ENCODE results near the gene CYB561A3.
A peak's percentile ranks its signal among the peaks of the same experiment; 100 is the strongest.

The CYB561A3 gene

GRCh38 chr11:61340979-61341378 is 20.7 kb downstream of the CYB561A3 start:
- H3K36me3 ChIP-seq (replicated peaks) = no peaks in the 10 kb centered on the region
- H3K4me3 ChIP-seq (ENCODE audit: low read depth, low read length) = no peak overlapping the region
- H3K27me3 ChIP-seq (replicated peaks) = no peaks in the 10 kb centered on the region
- DNase-seq = no peak
- TF ChIP-seq CTCF (IDR thresholded peaks at IDR 0.05; ENCODE audit: low read depth, low read length, missing control alignments) = no peak
- in situ Hi-C loops (cut with HindIII; ENCODE audit: low pct_ligation_motif_present, low sequenced_read_pairs) = no loop called here
- H3K27ac ChIP-seq = no peak overlapping the region

- no peak overlapping the region for H3K4me3 ChIP-seq (ENCODE audit: low read depth, low read length)
- TF ChIP-seq CTCF (IDR thresholded peaks at IDR 0.05; ENCODE audit: low read depth, low read length, missing control alignments) = no peak
- no peak overlapping the region for H3K27ac ChIP-seq
- DNase-seq = no peak
- H3K27me3 ChIP-seq (replicated peaks) = no peaks in the 10 kb centered on the region
- in situ Hi-C loops (cut with HindIII; ENCODE audit: low pct_ligation_motif_present, low sequenced_read_pairs) = no loop called here
- H3K36me3 ChIP-seq (replicated peaks) = no peaks in the 10 kb centered on the region
Measured at GRCh38 chr11:61339490-61339878, 22.2 kb downstream of the CYB561A3 start.

- H3K4me3 ChIP-seq (ENCODE audit: low read depth, low read length) = no peak overlapping the region
- no peak for TF ChIP-seq CTCF (IDR thresholded peaks at IDR 0.05; ENCODE audit: low read depth, low read length, missing control alignments)
- H3K36me3 ChIP-seq (replicated peaks) = no peaks in the 10 kb centered on the region
- DNase-seq = no peak
- no peaks in the 10 kb centered on the region for H3K27me3 ChIP-seq (replicated peaks)
- in situ Hi-C loops (cut with HindIII; ENCODE audit: low pct_ligation_motif_present, low sequenced_read_pairs) = no loop called here
- H3K27ac ChIP-seq = no peak overlapping the region
Measured at GRCh38 chr11:61338783-61339489, 22.7 kb downstream of the CYB561A3 start.

- H3K27me3 ChIP-seq (replicated peaks) = no peaks in the 10 kb centered on the region
- H3K36me3 ChIP-seq (replicated peaks) = no peaks in the 10 kb centered on the region
- in situ Hi-C loops (cut with HindIII; ENCODE audit: low pct_ligation_motif_present, low sequenced_read_pairs) = no loop called here
- H3K27ac ChIP-seq = no peak overlapping the region
- no peak overlapping the region for H3K4me3 ChIP-seq (ENCODE audit: low read depth, low read length)
- TF ChIP-seq CTCF (IDR thresholded peaks at IDR 0.05; ENCODE audit: low read depth, low read length, missing control alignments) = no peak
- no peak for DNase-seq
Measured at GRCh38 chr11:61337706-61338470, 23.8 kb downstream of the CYB561A3 start.

GRCh38 chr11:61336171-61336935 is 25.3 kb downstream of the CYB561A3 start:
- no peak overlapping the region for H3K27ac ChIP-seq
- no peaks in the 10 kb centered on the region for H3K36me3 ChIP-seq (replicated peaks)
- DNase-seq = peak; percentile 59
- in situ Hi-C loops (cut with HindIII; ENCODE audit: low pct_ligation_motif_present, low sequenced_read_pairs) = no loop called here
- no peak overlapping the region for H3K4me3 ChIP-seq (ENCODE audit: low read depth, low read length)
- TF ChIP-seq CTCF (IDR thresholded peaks at IDR 0.05; ENCODE audit: low read depth, low read length, missing control alignments) = peak; percentile 100
- H3K27me3 ChIP-seq (replicated peaks) = no peaks in the 10 kb centered on the region

All from brain microvascular endothelial cell (primary cell).